HEK293 (cell line): ENCODE measurements around the gene AGPAT4.

Experiments used
- CTCF ChIP-seq: fragments of 450-650 bp; formaldehyde crosslinking; IDR thresholded peaks from 2 replicates; pipeline ENCODE4 v1.5.1; 2016; ENCODE audit warnings: missing biosample characterization, missing genetic modification characterization
- TCF7L2 ChIP-seq: IDR thresholded peaks from 2 replicates; pipeline ENCODE4 v1.6.1; 2011; ENCODE audit warnings: low read depth, mild to moderate bottlenecking, inconsistent platforms, low read length, moderate library complexity, borderline replicate concordance
- ZNF513 ChIP-seq: fragments of 450-650 bp; IDR thresholded peaks from 2 replicates; pipeline ENCODE4 v1.5.1; 2018; ENCODE audit warnings: missing biosample characterization, missing genetic modification characterization

GRCh38 chr6:161108916-161109315 is 164.9 kb downstream of the AGPAT4 start:
- TF ChIP-seq CTCF (tag by site-specific recombination) = no peak
- no peak for TF ChIP-seq TCF7L2
- TF ChIP-seq ZNF513 = no peak
